A549 (cell line): Measurements from ENCODE around the gene PTPN9.
A peak's percentile ranks its signal among the peaks of the same experiment; 100 is the strongest.

Experiments
- BHLHE40 ChIP-seq: IDR thresholded peaks from 2 replicates; pipeline ENCODE4 v1.6.1; 2012; ENCODE audit warnings: low read depth, low read length, inconsistent platforms
- CHD2 ChIP-seq: fragments of 150-350 bp; IDR thresholded peaks from 2 replicates; pipeline ENCODE4 v1.6.1; 2014; ENCODE audit warnings: low read length; ENCODE audit not compliant: partially characterized antibody
- CHD4 ChIP-seq: fragments of 200-600 bp; sonication (generic); IDR thresholded peaks from 2 replicates; pipeline ENCODE4 v1.6.1; 2016; ENCODE audit warnings: antibody characterized with exemption, mild to moderate bottlenecking, borderline replicate concordance
- EP300 ChIP-seq, 2 experiments: fragments of >200 bp; sonication (Bioruptor Twin); formaldehyde crosslinking; IDR thresholded peaks; 2 replicates in 1 of 2; 3 replicates in 1 of 2; pipeline ENCODE4 v1.6.1; 2016 to 2017
- MAZ ChIP-seq: fragments of 150-350 bp; IDR thresholded peaks from 2 replicates; pipeline ENCODE4 v1.6.1; 2014; ENCODE audit warnings: antibody characterized with exemption, low read depth, low read length, borderline replicate concordance
- NFE2L2 ChIP-seq: fragments of 150-350 bp; conservative IDR thresholded peaks from 2 replicates; pipeline ENCODE4 v1.6.1; 2014; ENCODE audit warnings: low read length
- PHF8 ChIP-seq: fragments of 200-600 bp; sonication (generic); IDR thresholded peaks from 2 replicates; pipeline ENCODE4 v1.6.1; 2016; ENCODE audit warnings: low read depth, mild to moderate bottlenecking, antibody characterized with exemption, moderate library complexity, borderline replicate concordance
- POLR2A ChIP-seq: IDR thresholded peaks from 2 replicates; pipeline ENCODE4 v1.6.1; 2012; ENCODE audit warnings: mild to moderate bottlenecking, low read length
- SMC3 ChIP-seq: fragments of >200 bp; sonication (Bioruptor Twin); formaldehyde crosslinking; IDR thresholded peaks from 3 replicates; pipeline ENCODE4 v1.6.1; 2018; ENCODE audit warnings: inconsistent platforms
- TF ChIP-seq, protein P1 (sequence below): fragments of >200 bp; sonication (Bioruptor Twin); formaldehyde crosslinking; IDR thresholded peaks from 3 replicates; pipeline ENCODE4 v1.5.1; 2016
- TF ChIP-seq, protein P2 (sequence below): IDR thresholded peaks from 2 replicates; pipeline ENCODE4 v1.6.1; 2012
- TF ChIP-seq, protein P3 (sequence below): fragments of >200 bp; sonication (Bioruptor Twin); formaldehyde crosslinking; IDR thresholded peaks from 3 replicates; pipeline ENCODE4 v1.6.1; 2016
- TF ChIP-seq, protein P4 (sequence below): fragments of 250-450 bp; sonication (Bioruptor Pico); IDR thresholded peaks from 2 replicates; pipeline ENCODE4 v1.5.0; 2021; ENCODE audit warnings: mild to moderate bottlenecking, moderate library complexity, borderline replicate concordance

DNA sequence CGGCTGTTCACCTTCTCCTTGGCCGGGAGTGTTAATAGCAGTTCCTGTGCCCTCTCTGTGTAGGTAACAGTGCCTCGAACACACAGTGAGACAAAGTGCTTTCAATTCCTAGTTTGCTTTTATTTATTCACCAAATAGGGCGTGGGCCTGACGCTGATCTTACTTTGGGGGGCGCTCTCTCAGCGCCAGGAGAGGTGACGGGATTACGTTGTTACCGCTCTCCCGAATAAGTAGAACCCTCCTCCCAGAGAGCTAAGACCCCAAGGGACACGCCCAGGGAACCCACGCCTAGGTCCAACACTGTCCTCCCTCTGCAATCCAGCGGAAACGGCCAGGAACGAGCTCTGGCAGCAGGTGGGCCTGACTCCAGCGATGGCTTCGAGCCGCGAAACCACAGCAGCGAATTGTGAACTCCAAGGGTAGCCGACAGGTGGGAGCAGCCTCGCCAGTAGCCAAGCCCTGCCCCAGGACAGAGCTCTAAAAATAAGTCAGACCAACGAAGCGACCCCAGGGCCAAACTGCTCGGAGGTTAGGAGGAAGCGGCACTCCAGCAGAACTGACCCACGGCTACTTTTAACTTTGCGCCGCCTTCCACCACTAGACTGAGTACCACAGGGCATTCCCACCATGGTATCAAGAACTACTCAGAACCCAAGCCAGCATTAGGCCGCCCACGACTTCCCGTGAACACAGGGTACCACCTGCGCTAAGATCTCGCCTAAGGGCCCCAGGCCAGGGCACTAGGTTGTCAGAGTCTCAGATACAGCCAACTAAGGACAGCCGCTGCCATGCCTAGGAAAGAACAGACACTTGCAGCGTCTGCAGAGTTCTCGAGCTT is 126.0 kb downstream of the PTPN9 start:
- TF ChIP-seq, protein P1, sequence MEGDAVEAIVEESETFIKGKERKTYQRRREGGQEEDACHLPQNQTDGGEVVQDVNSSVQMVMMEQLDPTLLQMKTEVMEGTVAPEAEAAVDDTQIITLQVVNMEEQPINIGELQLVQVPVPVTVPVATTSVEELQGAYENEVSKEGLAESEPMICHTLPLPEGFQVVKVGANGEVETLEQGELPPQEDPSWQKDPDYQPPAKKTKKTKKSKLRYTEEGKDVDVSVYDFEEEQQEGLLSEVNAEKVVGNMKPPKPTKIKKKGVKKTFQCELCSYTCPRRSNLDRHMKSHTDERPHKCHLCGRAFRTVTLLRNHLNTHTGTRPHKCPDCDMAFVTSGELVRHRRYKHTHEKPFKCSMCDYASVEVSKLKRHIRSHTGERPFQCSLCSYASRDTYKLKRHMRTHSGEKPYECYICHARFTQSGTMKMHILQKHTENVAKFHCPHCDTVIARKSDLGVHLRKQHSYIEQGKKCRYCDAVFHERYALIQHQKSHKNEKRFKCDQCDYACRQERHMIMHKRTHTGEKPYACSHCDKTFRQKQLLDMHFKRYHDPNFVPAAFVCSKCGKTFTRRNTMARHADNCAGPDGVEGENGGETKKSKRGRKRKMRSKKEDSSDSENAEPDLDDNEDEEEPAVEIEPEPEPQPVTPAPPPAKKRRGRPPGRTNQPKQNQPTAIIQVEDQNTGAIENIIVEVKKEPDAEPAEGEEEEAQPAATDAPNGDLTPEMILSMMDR, result peak; percentile 44
- TF ChIP-seq CHD2, result no peak
- TF ChIP-seq CHD4, result no peak
- no peak for TF ChIP-seq NFE2L2
- TF ChIP-seq BHLHE40, result no peak
- TF ChIP-seq PHF8, result no peak
- no peak for TF ChIP-seq POLR2A
- no peak for TF ChIP-seq EP300 (IDR thresholded peaks at IDR 0.05)
- peak; percentile 9; the same call in 1 of the 3 replicates for TF ChIP-seq SMC3
- TF ChIP-seq, protein P2, sequence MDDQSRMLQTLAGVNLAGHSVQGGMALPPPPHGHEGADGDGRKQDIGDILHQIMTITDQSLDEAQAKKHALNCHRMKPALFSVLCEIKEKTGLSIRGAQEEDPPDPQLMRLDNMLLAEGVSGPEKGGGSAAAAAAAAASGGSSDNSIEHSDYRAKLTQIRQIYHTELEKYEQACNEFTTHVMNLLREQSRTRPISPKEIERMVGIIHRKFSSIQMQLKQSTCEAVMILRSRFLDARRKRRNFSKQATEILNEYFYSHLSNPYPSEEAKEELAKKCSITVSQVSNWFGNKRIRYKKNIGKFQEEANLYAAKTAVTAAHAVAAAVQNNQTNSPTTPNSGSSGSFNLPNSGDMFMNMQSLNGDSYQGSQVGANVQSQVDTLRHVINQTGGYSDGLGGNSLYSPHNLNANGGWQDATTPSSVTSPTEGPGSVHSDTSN, result no peak
- no peak for TF ChIP-seq MAZ
- TF ChIP-seq, protein P3, sequence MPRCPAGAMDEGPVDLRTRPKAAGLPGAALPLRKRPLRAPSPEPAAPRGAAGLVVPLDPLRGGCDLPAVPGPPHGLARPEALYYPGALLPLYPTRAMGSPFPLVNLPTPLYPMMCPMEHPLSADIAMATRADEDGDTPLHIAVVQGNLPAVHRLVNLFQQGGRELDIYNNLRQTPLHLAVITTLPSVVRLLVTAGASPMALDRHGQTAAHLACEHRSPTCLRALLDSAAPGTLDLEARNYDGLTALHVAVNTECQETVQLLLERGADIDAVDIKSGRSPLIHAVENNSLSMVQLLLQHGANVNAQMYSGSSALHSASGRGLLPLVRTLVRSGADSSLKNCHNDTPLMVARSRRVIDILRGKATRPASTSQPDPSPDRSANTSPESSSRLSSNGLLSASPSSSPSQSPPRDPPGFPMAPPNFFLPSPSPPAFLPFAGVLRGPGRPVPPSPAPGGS, result no peak
- TF ChIP-seq, protein P4, sequence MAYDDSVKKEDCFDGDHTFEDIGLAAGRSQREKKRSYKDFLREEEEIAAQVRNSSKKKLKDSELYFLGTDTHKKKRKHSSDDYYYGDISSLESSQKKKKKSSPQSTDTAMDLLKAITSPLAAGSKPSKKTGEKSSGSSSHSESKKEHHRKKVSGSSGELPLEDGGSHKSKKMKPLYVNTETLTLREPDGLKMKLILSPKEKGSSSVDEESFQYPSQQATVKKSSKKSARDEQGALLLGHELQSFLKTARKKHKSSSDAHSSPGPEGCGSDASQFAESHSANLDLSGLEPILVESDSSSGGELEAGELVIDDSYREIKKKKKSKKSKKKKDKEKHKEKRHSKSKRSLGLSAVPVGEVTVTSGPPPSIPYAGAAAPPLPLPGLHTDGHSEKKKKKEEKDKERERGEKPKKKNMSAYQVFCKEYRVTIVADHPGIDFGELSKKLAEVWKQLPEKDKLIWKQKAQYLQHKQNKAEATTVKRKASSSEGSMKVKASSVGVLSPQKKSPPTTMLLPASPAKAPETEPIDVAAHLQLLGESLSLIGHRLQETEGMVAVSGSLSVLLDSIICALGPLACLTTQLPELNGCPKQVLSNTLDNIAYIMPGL (CRISPR knock-in tag), result no peak
